ENCODE results near the gene RPL3.

RPL3 gene

DNA sequence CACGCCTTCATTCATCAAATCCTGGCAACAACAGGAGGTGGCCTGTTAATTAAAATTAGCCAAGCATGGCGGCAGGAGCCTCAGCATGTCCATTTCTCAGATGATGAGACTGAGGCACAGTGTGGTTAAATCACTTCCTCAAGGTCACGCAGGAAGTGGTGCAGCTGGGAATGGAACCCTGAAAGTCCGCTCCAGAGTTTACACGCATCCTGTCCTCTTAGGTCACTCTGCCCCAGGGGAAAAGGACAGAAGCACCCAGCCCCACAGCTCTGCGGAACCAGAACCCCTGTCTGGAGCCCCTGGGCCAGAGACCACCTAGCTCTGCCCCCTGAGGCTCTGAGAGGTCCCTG is 19.6 kb downstream of the RPL3 start:
- no peak for DNase-seq (ENCODE audit: low read depth)

DNA sequence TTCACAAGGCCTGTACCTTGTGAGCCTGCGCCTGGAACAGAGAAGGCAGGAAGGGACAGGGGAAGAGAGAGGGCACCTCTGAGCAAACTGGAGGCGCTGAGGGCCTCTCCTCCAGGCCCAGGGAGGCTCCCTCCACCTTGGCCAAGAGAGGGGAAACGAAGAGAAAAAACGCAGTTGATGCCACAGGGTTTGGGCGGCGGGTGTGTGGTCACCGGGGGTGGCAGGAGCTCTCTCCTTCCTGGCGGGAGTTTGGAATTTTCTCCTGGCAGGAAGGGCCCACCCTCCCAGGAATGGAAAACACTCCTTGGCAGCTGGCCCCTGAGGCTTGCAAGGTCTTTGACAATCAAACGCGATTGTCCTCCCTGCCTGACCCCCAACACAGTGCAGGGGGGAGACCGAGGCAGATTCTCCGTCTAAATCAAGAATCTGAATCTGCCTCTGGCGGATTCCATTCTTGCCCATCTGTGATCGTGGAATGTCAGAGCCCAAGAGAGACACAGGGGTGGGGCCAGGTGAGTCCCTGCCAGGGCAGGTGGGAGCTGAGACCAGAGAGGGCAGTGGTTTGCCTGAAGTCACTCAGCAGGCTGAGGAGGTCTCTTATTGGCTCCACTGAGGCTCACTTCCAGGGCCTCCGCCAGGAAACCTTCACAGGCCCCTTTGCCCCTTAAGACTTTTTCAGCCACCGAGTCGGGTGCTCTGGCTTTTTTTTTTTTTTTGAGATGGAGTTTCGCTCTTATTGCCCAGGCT is 21.0 kb downstream of the RPL3 start:
- DNase-seq (ENCODE audit: low read depth) = no peak

DNA sequence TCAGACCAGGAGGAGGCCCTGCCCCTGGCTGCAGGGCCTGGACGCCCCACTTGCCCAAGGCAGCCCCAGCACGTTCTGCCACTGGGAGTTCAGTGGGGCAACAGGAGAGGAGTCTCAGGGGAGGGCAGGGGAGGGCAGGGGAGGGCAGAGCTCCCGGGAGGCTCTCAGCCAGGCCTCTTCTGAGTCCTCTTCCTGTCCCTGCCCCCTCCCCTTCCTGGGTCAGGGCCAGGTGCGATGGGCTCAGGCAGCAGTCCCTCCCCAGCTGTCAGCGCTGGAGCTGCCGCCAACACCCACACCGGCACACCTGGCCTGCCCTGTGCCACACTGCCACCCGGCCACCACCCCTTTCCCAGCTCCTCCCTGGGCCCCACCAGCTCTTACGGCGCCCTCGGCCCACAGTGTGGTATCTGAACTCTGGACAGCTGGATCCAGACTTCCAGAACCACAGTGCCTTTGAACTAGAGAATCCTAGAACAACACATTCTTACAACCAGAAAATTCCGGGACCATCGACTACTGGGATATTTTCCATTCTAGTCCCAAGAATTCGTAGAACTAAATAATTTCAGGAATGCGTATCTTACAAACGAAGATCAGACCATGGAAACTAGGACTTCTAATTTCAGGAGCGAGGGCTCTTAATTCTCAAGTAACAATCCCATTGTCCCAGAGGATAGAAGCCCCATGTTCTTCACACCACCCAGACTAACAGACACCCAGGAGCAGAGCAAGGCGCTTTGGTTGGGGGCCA is 21.8 kb downstream of the RPL3 start:
- DNase-seq (ENCODE audit: low read depth) = no peak

DNA sequence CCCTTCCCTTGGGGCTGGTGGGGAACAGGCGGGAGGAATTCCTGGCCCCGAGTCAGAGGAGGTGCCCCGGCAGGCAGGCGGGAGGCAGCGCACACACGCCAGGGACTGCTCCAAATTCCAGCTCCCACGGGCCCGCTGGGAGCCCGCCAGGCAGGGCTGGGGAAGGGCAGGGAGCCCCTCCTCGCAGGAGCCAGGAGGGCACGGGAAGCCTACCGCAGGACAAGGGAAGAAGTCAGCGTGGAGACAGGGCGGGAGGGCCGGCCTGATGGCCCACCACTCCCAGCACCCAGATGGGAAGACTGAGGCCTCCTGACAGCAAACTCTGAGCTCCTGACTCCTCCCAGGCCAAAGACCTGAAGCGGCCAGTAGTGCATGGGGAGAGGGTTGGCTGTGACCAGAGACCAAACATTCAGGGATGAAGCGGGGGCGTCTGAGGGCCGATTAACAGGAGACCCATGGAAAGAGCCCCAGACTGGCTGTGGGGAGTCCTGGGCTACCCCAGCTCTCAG is 22.4 kb downstream of the RPL3 start:
- DNase-seq (ENCODE audit: low read depth) = no peak

DNA sequence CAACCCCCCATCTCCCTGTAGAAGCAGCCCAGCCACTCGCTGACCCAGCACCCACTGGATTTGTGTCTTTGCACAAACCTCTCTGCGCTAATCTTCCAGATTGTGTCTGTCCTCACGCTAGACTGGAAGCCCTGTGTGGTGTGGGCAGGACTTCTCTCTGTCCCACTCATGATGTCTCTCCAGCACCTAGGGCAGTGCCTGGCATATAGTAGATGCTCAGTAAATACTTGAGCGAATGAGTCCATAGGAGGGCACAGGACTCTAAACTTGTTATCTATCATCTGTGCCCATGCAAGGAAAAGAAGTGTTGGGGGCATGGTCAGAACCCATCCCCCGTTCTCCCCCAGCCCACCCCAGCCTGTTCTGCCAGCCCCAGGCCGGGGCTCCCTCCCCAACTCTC is 22.9 kb downstream of the RPL3 start:
- no peak for DNase-seq (ENCODE audit: low read depth)

DNA sequence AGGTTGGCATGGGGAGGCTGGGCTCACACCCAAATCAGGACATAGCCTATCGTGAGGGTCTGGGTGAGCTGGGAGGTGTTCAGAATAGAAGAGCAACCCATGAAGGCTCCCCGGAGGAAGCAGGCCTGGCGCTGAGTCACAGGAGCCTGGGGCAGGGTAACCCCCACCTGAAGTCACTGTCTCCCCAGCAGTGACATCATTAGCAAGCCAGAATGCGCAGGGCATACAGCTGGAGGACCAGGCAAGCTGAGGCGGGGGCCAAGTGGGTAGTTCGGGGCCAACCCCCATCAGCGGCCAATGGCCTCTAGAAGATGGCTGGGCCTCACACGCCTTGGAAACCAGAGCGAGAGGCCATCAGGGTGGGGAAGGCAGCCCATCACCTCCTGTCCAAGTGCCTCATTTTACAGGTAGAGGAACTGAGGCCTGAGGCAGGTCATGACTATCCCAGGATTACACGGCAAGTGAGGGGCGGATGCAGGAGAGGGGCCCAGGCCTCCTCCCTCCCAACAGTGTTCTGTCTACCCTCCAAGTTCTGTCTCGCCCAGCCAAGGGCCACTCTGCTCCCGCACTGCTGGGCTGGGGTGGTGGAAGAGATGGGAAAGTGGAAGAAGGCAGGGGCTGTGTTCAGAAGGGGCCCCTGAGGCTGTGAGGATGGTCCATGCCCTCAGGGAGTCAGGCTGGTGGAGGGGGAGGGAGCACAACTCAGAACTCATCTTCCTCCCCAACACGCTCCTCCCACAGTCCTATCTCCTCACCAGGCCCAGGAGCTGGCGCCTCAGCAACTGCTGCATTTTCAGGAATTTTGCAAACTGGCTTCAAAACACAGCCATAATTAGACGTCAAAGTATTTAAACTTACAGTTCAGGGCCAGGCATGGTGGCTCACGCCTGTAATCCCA is 24.6 kb downstream of the RPL3 start:
- no peak for DNase-seq (ENCODE audit: low read depth)

DNA sequence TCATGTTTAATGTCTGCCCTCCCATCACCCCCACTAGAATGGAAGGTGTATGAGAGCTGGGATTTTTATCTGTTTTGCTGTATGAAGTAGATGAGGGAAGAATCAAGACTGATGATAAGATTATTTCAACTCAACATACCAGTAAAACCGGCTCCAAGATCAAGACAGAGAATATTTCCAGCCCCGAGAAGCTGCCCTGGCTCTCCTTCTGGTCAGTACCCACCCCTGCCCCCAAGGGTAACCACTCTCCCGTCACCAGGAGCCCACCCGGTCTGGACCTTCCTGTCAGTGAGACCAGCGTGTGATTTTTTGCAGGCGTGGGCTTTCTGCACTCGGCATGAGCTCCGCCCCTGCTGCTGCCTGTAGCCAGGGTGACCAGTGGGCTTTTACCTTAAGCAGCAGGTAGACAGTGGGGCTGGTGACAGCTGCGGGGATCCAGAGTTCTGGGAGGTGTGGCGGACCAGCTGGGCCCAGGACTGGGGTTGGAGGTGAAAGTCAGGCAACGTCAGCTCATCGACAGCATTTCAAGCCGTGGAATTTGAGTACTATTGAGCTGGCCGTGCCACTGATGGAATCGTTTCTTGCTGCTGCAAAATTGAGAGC is 25.6 kb downstream of the RPL3 start:
- DNase-seq (ENCODE audit: low read depth) = no peak

DNA sequence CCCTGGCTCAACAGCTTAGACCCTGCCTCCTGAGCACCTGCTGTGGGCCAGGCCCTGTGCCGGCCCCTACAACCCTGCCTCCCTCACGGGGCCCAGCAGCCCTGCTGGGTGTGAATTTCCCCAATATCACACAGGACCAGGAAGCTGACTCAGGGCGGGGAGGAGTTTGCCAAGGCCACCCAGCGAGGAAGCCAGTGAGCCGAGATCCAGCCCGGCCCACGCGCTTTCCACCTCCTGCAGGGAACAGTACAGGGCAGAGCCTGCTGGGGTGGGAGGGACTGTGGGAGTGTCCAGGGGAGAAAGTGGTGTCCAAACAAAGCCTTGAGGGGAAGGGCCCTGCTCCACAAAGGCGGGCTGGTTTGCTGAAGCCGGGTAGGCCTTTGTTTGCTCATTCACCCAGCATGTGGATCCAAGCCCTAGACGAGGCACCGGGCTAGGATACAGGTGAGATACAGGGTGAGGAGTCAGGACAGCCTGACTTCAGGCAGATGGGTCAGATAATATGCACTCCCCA is 26.8 kb downstream of the RPL3 start:
- no peak for DNase-seq (ENCODE audit: low read depth)

DNA sequence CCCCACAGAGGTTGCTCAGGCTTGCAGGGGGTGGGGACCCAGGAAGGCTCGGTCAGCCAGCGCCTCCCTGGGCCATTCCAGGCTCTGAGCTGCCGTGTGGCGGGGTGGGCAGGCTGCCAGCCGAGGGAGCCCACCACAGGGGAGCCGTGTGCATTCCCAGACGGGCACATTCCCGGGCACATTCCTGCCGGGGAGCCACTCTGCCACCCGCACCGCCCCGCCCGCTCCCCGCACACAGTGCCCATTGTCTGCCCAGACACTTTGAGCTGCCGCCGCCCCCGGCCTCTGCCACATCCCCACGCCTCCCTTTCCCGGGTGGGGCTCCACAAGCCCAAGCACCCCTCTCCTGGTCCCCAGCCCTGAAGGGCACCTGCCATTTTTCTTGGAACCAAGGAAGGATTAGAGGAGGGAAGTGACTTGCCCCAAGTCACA is 27.4 kb downstream of the RPL3 start:
- DNase-seq (ENCODE audit: low read depth) = no peak

DNA sequence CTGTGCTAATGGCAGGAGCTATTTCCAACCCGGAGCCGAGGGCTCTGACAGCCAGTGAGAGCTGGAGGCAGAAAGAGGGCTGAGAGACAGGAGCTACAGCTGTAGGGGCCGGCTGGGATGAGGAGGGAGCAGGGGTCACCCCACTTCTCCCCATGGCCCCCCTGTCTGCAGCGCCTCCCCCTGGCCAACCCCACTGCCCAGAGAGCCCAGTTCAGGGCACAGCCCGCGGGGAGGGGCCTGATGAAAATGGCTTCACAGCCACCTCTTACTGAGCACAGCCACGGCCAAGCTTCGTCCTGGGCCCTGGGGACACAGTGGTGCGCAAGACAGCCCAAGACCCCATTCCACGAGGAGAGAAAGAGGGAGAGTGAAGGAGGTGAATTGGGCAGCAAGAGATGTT is 27.9 kb downstream of the RPL3 start:
- DNase-seq (ENCODE audit: low read depth) = no peak

DNA sequence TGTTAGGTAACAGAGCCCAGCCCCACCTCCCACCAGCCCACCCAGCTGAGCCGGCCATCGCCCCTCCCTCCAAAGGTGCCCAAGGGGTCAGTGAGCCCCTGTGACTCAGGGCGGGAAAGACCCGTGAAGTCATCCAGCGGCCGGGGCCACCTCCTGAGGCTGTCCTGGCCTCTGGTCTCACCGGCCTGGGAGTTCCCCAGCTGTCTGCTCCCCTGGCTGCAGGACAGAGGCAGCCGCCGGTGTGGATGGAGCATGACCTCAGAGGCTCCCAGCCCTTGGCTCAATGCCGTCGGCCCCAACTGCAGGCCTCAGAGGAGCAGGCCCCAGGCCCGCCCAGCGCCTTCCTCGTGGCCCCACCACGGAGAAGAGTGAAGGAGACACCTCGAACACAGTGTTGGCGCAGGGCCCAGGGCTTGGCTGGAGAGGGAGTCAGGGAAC is 28.7 kb downstream of the RPL3 start:
- DNase-seq (ENCODE audit: low read depth) = no peak

DNA sequence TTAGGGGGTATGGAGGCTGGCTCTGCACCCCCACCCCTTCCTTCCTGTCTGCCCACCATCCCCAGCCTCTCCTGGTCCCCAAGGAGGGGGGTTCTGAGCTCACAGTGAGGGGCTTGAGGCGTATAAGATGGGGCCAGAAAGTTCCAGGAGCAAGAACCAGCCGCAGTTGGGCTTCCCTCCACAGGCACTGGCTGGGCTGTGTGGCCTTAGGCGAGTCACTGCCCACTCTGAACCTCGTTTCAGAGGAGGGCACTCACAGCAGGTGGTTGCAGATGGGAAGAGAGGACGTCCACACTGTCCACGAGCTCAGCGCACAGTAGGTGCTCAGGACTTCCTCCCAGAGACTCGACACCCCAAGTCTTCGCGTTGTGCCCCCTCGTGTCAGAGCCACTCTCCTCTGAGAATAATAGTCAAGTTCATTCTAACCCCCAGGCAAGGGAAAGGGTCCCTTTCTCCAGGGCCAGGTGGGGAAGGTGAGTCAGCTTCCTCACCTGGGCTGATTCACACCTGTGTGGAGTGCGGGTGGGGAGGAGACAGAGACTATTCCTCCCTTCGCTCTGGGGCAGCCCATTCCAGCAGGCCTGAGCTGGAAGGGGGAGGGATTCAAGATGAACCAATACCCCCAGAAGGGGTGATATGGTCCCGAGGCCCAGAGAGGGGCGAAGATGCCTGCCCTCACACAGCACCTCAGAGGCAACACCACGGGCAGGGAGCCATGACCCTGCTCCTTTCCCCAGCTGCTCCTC is 29.3 kb downstream of the RPL3 start:
- no peak for DNase-seq (ENCODE audit: low read depth)

DNA sequence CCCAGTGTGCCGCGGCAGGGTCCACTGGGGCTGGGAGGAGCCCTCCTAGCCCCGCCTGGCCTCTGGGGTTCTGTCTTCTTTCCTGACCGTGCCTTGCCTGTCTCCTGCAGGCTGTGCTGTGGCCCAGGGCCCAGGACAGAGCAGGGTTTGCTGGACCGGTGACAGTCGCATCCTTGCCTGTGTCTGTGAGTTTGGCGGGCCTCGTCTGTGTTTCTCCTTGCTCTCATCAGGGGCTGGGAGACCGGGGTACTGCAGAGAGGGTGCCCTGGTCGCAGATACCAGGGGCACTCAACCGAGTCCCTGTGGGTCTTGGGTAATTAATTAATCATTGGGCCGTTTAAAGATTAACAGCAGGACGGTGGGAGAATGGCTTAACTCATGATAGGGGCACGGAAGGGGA is 29.9 kb downstream of the RPL3 start:
- DNase-seq (ENCODE audit: low read depth) = no peak

DNA sequence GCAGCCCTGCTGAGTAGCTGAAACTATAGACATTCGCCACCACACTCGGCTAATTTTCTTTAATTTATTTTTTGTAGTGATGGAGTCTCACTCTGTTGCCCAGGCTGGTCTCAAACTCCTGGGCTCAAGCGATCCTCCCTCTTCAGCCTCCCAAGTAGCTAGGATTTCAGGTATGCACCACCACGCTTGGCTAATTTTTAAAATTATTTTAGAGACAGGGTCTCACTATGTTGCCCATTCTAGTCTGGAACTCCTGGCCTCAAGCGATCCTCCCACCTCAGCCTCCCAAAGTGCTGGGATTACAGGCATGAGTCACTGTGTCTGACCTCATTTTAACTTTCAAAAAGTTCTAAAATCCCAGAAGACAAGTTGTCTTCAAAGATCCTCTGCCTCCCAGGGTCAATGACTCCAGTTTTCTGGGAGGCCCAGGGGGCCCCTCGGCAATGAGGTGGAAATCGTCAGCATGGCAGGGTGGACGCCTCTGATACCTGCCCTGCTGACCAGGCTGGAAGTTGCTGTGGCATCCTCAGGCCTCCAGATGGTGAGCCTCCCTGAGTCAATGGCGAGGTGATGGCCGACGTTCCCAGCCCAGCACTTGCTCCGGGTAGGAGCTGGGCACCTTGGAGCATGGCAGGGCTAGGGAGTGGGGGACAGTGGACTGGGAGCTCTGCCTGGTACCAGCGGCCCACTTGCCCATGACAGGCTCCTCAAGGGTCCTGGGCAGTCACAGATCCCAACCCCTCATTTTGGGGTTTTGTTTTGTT is 31.1 kb downstream of the RPL3 start:
- DNase-seq (ENCODE audit: low read depth) = no peak

DNA sequence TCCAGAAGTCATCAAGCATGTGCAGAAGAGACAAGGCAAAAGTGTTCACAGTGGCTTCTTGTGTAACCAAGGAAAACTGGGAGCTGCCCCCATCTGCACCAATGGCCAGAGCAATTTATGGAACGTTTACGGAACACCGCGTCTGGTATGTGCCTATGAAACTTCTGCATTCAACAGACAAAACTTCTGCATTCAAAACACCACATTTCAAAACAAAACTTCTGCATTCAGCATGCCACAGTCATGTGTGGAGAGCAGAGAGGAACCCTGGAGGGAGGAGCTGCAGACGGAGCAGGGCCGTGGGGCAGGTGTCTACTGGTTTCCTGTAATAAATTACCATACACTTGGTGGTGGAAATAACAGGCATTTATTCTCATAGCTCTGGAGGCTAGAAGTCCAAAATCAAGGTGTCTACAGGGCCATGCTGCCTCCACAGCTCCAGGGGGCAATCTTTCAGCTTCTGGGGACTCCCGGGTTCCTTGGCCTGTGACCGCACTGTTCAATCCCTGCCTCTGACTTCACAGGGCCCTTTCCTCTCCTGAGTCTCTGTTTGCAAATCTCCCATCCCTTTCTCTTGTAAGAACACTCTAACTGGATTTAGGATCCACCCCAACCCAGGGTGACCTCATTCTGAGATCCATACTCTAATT is 32.2 kb downstream of the RPL3 start:
- no peak for DNase-seq (ENCODE audit: low read depth)

DNA sequence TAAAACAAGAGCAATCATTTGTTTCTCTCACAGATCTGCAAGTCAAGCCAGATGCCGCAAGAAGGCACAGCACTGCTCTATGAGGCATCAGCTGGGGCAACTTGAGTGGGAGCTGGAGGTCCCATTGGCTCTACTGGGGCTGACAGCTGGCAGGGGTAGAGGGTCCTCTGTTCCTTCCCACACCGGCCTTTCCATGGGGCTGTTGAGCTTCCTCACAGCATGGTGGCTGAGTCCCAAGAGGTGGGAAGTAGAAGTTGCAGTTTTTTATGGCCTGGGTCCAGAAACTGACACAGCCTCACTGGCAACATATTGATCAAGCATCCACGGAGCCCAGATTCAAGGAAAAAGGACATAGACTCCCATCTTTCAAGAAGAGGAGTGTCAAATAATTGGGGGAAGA is 34.4 kb downstream of the RPL3 start:
- DNase-seq (ENCODE audit: low read depth) = no peak

DNA sequence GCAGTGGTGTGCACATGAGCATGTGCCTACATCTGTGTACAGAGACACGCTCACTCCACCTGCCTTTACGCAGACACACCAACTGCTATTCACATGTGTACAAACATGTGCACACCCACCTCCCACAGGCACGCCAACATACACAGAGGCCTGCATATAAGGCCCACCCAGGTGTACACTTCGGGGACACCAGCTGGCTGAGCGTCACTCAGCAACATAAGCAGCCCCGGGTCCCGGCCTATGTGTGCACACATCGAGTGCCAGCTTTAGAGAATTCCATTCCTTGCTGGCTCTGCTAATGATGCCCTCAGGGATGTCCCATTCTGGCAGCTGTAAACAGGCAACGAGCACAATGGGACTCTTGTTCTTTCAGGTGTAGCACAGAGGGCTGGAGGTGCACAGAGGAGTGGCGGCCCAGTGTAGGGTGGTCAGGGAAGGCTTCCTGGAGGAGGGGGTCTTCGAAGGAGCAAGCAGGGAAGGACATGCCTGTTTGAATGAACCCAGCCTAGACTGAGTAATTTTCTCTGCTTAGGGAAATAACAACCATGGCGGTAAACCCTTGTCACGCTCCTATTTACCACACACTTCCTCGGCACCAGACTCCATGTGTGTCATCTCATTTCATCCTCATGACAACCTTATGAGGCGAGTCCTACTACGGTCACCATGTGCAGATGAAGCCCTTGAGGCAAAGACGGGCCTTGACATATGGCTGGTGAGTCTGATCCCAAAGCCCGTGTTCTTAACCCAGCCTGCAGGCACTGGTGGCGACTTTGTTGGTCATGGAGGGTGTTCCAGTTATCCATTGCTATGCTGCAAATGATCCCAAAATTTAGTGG is 35.1 kb downstream of the RPL3 start:
- DNase-seq (ENCODE audit: low read depth) = no peak

DNA sequence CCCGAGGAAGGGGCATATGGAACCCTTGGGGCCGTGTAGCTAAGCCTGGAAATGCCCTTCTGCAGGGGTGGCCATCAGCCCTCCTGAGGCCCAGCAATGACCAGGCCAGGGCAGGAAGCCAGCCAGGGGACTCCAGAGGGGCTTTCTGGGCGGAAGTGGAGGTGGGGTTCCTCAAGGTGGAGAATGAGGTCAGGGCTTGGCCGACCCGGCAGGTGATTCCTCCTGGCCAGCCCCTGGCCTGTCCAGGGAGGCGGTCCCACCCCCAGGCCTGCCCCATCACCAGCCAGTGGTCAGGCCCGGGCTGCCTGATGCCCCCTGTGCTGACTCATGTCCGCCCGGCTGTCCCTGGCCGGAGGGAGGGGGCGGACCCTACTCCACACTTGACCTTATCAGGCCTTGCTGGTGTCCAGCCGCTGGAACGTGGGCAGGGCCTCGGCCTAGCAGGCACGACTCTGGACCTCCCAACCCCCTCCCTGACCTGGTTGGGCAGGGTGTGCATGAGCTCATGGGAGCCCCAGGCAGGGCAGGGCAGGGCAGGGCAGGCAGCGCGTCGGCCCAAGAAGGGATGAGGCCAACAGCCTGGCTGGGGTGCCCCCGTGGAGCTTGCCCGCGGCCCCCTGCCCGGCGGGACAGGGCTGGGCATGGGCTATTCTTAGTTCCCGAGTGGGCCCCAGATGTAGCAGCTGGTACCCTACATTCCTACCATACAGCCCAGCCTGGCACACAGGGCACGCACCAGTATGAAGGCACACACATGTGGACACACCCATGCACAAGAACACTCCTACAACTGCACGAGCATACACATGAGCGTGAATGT is 35.9 kb downstream of the RPL3 start:
- DNase-seq (ENCODE audit: low read depth) = no peak
